Body of pancreas (tissue), 4 donors: ENCODE data around the gene SPAM1.

Experiments used
- CTCF ChIP-seq, 7 experiments: fragments of 450-650 bp in 4 of 7; fragments of 200-600 bp in 3 of 7; sonication (generic) in 3 of 7; IDR thresholded peaks; one replicate each; pipeline ENCODE4 v1.5.1; 2016 to 2019; ENCODE audit warnings: antibody characterized with exemption in 7 of 7
- POLR2A ChIP-seq, 3 donors: fragments of 450-650 bp; IDR thresholded peaks; one replicate each; pipeline ENCODE4 v1.6.1; 2016; ENCODE audit warnings: antibody characterized with exemption in 3 of 3, mild to moderate bottlenecking in 2 of 3

GRCh38 chr7:123972831-123973230, 47.8 kb downstream of the SPAM1 start:
- TF ChIP-seq POLR2A (IDR thresholded peaks at IDR 0.05) = no peak
- no peak for TF ChIP-seq CTCF (IDR thresholded peaks at IDR 0.05)
